Peyer's patch (tissue), 4 donors: ENCODE data around the gene KLK6.

ENCODE experiments used
- POLR2A ChIP-seq, 2 donors: fragments of 450-650 bp; IDR thresholded peaks; one replicate each; pipeline ENCODE4 v1.5.1; 2017; ENCODE audit warnings: antibody characterized with exemption in 2 of 2, mild to moderate bottlenecking in 2 of 2, moderate library complexity in 2 of 2
- TF ChIP-seq, protein P1 (sequence below), 6 experiments: fragments of 450-650 bp in 4 of 6; fragments of 200-600 bp in 2 of 6; sonication (generic) in 1 of 6; IDR thresholded peaks; one replicate each; pipeline ENCODE4 v1.5.1; 2017 to 2019; ENCODE audit warnings: antibody characterized with exemption in 6 of 6, mild to moderate bottlenecking in 3 of 6, moderate library complexity in 1 of 6

- TF ChIP-seq POLR2A (IDR thresholded peaks at IDR 0.05): no peak
- TF ChIP-seq, protein P1, sequence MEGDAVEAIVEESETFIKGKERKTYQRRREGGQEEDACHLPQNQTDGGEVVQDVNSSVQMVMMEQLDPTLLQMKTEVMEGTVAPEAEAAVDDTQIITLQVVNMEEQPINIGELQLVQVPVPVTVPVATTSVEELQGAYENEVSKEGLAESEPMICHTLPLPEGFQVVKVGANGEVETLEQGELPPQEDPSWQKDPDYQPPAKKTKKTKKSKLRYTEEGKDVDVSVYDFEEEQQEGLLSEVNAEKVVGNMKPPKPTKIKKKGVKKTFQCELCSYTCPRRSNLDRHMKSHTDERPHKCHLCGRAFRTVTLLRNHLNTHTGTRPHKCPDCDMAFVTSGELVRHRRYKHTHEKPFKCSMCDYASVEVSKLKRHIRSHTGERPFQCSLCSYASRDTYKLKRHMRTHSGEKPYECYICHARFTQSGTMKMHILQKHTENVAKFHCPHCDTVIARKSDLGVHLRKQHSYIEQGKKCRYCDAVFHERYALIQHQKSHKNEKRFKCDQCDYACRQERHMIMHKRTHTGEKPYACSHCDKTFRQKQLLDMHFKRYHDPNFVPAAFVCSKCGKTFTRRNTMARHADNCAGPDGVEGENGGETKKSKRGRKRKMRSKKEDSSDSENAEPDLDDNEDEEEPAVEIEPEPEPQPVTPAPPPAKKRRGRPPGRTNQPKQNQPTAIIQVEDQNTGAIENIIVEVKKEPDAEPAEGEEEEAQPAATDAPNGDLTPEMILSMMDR (IDR thresholded peaks at IDR 0.05): no peak
Observed at GRCh38 chr19:50933640-50934039, 35.8 kb downstream of the KLK6 start.
